ENCODE results near the gene FKBP6. TPM values are rescaled to one million over a fixed set of nuclear protein-coding genes. Genes with fewer than 3 reads are reported as not detected.
"Not testable (repeated sequence)": the region's sequence is repeated elsewhere in the genome, so short reads cannot be mapped to it uniquely, and the experiment has no call there.

The FKBP6 gene
- polyA plus RNA-seq, 5 donors = 0.18 to 0.74 (median 0.33) TPM

DNA sequence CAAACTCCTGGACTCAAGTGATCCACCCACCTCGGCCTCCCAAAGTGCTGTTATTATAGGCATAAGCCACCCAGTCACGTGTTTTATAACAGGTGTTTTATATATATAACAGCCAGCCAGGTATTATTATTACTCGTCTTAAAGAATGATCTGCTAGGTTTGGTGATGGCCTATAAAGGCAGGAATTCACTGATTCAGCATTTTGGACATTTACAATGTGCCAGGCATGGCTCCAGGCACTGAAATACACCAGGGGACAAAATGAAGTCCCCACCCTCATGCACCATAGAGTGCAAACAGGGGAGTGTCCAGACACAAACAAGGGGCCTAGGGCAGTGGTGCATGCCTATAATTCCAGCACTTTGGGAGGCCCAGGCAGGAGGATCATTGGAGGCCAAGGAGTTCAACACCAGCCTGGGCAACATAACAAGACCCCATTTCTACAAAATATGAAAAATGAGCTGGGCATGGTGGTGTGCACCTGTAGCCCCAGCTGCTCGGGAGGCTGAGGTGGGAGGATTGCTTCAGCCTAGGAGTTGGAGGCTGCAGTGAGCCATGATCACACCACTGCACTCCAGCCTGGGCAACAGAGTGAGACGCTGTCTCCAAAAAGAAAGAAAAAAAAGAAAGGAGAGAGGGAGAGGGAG, 4.4 kb upstream of the FKBP6 start:
- not testable (repeated sequence) for DNase-seq

DNA sequence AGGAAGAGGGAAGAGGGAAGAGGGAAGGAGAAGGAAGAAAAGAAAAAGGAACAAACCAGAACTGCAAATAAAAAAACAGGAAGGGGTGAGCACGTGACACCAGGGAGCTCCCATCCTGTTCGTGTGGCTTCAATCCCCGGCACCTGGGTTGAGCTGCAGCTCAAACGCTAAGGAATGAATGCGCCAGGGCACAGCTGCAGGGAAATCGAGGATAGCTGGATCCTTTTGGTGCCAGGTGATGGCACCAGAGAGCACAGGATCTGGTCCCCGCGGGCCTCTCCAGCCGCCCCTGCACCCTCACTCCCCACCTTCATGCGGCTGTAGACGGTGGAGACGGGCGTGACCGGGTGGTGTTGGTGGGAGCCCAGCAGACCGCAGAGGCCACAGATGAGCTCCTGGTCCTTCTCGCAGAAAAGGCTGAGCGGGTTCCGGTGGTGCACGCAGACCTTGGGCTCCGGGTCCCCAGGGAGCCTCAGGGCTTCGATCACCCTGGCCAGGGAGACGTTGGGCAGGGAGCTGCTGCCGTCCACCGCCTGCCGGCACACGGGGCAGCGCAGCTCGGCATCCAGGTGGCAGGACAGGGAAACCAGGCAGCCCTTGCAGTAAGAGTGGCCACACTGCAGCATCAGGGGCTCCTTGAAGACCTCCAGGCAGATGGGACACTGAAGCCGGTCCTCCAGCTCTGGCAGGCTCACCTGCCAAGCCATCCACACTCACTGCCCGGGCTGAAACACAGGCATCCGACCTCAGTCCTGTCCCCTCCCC, 3.7 kb upstream of the FKBP6 start:
- peak in 1 of 2 donors; percentile 32 for DNase-seq

DNA sequence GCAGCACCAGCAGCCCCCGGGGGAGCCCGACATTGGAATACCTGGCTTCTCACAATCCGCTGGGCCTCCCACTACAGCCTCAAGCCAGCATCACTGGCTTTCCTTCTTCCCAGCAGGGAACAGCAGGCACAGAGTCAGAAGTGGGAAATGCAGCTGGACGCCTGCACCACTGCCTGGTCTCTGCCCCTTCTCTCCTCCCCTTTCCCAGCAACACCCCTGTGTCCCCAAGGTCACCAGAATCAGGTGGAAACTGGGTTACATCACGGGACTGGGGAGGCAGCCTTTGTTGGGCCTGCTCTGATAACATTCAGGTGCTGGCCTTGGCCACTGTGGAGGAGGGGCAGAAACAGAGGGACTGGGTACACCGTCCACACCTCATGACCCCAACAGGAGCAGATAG, 2.5 kb upstream of the FKBP6 start:
- not testable (repeated sequence) for DNase-seq

DNA sequence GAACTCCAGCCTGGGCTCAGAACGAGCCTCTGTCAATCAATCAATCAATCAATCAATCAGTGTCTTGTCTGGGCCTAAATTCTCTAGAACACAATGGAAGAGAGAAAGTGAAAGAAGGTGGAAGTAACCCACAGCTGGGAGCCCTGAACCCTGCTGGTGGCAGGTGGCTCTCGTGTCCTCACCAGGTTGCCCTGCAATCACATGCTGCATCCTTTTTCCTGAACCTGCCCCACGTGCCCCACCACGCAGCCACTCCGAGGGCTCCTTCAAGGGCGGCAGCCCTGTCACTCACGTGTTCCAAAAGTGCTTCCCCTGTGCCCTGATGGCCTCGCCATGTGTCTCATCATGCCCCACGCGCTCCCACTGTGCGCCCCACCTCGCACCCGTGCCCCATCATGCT, 512 bp upstream of the FKBP6 start:
- not testable (repeated sequence) for DNase-seq

DNA sequence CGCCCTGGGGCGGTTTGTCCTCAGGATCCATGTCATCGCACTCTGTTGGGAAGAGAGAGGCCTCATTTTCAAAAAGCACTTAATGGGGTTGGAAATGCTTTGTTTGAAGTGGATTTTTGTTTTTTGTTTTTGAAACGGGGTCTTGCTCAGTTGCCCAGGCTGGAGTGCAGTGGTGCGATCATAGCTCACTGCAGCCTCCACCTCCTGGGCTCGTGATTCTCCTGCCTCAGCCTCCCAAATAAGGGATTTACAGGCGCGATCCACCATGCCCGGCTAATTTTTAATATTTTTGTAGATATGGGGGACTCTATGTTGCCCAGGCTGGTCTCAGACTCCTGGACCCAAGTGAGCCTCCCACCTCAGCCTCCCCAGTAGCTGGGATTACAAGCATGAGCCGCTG, 735 bp downstream of the FKBP6 start:
- no peak for DNase-seq

DNA sequence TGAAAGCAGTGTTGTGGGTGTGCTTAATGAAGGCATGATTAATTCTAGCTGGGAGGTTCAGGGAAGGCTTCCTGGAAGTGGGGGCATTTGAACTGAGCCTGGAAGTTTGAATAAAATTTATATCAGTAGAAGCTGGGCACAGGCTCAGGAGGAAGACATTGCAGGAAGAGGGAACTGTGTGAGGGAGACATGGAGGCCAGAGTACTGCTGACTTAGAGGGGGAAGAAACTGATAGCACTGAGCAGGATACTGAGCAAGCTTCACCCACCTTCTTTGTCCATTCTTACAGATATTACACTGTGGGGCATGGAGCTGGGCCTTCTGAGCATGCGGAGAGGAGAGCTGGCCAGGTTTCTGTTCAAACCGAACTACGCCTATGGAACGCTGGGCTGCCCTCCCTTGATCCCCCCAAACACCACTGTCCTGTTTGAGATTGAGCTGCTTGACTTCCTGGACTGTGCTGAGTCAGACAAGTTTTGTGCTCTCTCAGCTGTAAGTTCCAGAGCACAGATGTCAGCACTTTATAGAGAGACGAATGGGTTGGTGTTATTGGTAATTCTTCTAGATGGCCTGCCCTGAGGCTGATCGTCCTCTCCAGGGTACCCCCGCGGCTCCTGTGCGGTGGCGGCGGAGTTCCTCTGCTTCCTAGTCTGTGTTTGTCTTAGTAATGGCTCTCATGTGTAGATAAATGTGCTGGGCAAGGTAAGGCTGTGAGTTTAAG, 2.1 kb downstream of the FKBP6 start:
- peak in 1 of 2 donors; percentile 30 for DNase-seq

DNA sequence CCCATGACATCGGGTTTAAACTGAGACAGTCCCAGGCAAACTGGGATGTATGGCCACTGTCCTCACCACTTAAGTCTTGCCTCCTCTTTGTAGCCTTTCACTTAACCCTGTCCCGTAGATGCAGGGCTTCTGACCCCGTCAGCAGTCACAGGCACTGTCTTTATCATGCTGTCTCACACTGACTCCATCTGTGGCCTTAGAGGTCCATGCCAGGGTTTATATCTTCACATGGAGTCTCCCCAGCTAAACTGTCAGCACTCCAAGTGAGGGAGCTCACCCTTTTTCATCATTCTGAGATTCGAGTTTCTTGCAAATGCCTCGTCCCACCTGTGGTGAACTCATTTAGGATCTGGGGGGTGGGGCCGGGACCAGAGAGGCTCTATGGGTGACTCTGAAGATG, 2.8 kb downstream of the FKBP6 start:
- no peak for DNase-seq

DNA sequence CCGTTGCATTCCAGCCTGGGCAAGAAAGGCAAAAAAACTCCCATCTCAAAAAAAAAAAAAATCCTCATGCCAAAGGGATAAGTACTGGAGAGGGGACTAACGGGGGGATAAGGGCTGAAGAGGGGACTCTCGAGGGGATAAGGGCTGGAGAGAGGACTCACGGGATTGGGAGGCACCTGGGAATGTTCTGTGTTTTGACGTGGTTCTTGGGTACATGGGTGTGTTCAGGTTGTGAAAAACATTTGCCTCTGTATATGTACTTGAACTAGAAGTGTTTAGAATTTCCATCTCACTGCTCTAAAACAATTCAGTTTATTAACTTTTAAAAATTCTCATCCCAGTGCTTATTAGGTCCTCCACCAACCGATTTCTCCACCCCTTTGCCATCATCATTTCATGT, 4.5 kb downstream of the FKBP6 start:
- no peak for DNase-seq

DNA sequence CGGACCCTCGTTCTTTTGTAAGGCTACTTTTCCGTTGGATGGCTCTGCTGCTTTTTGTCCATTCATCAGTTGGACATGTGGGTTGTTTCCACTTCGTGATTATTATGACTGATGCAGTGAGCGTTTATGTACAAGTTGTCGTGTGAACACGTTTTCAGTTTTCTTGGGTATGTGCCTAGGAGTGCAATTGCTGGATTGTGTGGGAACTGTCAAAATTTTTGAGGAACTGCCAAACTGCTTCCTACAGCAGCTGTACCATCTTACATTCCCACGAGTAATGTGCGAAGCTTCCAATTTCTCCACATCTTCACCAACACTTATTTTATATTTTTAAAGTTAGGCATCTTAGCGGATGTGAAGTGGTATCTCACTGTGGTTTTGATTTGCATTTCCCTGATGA, 10.4 kb downstream of the FKBP6 start:
- peak; percentile 34 to 45 for DNase-seq

DNA sequence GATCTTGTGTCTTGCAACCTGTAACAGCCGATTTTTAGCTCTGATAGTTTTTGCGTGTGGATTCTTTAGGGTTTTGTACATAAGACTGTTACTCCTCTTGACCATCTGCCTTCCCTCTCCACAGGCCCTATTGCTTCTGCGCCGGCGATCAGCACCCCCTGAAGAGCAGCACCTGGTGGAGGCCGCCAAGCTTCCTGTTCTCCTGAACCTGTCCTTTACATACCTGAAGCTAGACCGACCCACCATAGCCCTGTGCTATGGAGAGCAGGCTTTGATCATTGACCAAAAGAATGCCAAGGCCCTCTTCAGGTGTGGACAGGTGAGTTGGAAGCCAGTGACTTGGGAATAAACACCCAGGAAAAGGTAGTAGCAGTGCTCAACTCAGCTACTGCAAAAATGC, 12.6 kb downstream of the FKBP6 start:
- no peak for DNase-seq

DNA sequence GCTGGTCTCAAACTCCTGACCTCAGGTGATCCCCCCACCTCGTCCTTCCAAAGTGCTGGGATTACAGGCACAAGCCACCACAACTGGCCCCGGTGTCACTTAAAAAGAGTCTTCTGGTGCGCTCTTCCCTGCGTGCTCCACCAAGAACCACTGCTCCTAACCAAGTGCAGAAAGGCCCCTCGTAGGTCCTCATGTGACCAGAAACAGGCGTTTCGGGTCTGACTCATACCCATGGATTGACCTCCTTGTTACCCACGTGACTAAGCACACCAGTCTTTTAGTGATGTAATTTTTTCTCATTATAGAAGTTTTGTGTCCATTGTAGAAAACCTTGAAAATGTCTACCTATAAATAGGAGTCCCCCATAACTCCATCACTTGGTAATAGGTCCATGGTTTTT, 13.9 kb downstream of the FKBP6 start:
- no peak for DNase-seq

DNA sequence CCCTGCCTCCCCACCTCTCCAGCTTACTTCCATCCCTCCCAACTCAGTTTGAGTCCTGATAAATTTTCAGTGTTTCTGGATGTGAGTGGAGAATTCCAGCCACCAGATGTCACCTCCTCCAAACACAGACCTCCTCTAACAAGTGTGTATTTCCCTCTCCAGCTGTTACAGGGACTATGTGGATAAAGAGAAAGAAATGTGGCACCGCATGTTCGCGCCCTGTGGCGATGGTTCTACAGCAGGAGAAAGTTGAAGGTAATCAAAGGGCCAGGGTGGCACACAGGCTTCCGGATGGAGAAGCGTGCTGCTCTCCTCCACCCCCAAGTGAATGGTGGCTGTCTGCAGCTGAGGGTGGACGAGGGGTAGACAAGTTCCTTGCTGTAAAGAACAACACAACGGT, 14.7 kb downstream of the FKBP6 start:
- DNase-seq = peak; percentile 39 to 63

DNA sequence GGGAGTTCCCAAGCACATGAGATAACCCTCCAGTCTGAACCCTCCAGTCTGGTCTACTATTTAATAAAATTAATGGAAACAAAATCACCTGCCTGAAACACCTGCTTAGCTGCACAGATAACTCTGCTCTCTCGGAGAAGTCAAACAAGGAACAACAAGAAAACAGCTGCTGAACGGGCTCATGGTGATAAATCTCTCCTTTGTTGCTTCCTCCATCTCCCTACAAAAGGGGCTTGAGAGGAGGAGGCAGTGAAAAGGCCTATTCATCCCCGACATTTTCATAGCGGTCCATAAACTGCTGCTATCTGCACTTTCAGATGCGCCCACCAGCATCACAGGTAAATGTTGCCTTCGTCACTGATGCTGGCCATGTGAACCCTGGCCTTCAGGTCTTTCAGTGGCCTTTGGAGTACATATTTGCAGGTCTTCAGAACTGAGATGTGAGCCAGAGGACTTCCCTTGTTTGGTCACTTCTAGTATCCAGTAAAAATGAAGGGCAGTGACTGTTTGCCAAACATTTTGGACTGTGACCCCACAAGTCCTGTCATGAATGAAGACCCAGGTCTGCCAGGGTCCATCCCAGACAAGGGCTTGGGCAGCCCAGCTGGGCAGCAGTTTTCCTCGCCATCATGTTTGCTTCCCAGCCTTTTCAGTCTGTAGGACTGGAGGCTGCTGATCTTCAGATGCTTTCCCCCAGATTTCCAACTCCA, 15.9 kb downstream of the FKBP6 start:
- DNase-seq = no peak

DNA sequence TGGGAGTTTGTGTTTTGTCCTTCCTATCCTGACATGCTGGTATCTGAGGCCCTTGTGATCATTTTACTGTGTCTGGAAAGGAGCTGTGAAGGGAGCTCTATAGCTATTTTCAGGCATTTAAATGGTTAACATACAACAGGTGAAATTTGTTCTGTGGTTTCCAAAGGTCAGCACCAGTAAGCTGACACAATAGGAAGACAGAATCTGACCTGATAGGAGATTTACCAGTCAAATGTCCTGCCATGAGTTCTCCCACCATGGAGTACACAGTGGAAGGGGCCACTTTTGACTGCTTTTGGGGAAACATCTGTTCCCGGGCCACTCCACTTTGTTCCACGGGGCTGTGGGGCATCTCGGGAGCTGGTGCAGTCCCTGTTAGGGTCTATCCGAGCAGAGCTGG, 17.6 kb downstream of the FKBP6 start:
- DNase-seq = no peak

DNA sequence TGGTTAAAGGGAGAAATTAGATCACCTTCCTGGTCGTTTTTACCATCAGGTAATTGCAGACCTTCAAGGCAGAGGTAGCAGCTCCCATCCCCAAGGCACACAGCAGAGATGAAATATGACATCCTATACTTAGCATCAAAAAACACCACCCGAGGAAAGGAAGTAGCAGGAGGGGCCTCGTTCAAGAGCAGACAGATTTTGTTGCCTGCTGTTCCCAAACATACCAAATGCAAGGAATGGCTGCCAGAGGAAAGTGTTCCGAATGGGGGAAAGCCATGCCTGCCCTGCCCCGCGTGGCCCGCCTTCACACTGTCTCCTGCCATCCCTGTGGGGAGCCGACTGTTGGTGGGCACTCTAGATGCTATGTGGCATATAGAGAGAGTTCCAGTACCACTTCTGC, 18.0 kb downstream of the FKBP6 start:
- DNase-seq = no peak

DNA sequence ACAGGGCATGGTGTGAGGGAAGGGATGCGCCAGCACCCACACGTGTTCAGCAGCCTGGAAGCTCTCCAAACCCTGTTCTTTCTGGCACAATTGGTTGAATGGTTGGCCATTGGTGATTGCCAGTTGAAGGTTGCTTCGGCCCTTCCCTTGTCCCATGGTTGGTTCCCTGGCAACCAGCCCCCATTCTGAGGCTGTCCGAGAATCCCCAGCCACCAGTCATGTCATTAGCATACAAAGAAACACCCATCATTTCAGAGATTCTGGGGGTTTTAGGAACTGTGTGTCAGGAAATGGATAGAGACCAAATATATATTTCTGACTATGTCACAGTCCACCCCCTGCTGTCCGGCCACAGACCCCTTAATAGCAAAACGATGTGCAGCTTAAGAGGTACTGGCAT, 21.8 kb downstream of the FKBP6 start:
- no peak for DNase-seq

DNA sequence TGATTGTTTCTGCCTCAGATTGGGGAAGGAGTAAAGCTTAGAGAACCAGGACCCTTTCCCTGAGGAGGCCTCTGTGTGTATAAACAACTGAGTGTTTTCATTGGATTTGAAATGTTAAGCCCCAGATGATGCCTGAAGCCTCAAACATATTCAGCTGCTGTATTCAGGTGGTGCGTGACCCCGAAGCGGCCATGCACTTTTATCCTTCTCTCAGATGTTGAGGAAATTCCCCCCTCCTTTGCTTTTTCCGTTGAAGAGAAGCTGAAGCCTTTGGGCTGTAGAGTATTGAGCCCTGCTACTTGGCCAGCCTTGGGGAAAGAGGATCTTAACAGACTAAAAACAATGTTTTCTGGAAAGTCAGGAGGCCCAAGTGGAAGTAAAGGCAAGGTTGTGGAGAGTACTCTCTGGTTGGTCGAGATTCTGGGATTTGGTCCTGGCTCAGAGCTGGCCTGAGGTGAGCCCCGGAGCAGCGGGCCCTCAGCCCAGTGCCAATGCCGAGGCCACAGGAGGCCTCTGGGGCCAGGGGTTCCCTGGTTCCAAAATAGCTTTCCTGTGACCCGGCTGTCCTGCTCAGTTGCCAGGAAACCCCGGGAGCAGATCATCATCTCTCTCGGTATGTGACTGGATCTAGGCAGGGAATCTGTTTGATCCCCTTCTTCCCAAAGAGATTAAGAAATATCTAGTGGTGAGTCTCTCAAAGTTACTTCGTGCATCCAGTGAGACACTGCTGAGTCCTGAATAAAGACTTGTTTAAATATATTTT, 22.5 kb downstream of the FKBP6 start:
- no peak for DNase-seq

DNA sequence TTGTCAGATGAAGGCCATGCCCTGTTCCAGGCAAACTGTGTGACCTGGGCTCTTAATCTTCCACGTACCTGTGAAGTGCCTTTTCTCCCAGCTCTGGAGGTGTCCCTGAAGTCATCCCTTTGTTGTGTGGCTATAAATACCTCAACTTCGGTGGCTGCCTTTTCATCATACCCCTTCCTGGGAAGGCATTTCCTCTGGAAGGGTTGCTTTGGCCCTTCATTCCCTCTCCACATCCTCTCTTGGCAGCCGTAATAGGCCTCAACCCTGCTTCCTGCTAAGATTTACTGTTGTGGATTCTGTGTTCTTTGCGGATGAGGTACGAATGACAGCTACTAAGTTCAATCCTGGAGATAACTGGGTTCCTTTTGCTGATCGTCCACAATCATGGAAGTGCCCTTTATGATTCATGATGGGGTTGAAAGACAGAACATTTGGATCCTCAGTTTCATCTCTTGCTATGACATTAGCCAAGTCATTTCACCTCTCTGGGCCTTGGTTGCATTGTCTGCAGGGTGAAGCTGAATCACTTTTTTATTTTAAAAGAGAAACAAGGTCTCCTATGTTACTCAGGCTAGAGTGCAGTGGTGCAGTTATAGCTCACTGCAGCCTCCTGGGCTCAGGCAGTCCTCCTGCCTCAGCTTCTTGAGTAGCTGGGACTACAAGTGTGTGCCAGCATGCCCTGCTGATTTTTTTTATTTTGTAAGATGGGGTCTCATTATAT, 23.6 kb downstream of the FKBP6 start:
- no peak for DNase-seq

DNA sequence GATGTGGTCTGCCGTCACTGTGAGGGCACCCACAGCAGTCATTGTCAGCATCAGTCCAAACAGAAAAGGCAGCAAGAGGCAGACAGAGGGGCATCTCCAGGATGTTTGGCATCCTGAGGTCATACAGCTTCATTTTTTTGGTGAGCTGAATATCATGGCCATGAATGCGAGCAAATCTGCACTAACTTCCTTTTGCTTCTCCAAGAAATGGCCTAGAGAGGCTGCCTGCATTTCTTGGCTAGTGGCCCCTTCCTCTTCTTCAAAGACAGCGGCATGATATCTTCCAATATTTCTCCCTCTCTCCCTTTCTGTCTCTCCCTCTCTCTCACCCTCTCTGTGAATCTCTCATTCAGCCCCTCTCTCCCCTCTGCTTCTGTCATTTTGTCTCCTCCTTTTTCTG, 24.8 kb downstream of the FKBP6 start:
- DNase-seq = no peak

DNA sequence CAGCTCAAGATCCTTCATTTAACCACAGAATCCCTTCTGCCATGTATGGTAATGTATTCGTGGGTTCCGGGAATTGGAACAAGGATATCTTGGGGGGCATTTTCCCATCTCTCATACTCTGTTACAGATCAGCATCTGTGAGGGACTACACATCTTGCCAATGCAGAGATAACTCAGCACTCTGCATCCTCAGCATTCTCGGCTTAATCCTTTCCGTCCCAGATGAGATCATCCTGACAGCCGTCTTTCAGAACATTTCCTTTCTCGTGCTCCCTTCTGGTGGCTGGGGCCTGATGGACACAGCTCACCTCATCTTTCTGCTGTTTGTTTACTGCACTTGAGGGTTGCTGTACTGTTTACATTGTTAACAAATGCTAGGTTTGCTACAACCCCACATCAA, 25.3 kb downstream of the FKBP6 start:
- DNase-seq = no peak

DNA sequence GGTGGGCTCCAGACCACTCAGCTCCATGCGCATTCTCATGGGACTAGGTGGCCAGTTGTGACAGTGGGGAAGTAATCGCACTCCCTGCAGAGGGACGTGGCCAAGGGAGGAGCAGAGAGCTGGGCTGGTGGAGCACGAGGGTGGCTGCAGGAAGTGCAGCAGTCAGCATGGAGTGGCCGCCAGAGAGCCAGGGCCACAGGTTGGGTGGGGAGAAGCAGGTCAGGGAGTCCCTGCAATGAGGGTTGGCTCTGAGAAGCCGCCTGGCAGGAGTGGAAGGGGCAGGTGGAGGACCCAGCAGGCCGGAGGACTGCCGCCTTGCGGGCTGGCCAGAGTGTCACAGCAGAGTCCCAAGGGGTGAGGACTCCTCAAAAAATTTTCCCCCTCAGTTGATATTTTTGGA, 26.2 kb downstream of the FKBP6 start:
- no peak for DNase-seq
